ENCODE results near the gene GYPB.
"Not testable (repeated sequence)": the region's sequence is repeated elsewhere in the genome, so short reads cannot be mapped to it uniquely, and the experiment has no call there.

GRCh38 chr4:144008602-144009001, 10.6 kb downstream of the GYPB start:
- TF ChIP-seq POLR2A, CTCF (IDR thresholded peaks at IDR 0.05): not testable (repeated sequence)

Measured in heart left ventricle (tissue), 13 donors.